ENCODE measurements around the gene KRT38. TPM values are rescaled to one million over a fixed set of nuclear protein-coding genes. Genes with fewer than 3 reads are reported as not detected.

KRT38 gene
- polyA plus RNA-seq, 1 of the 3 experiments (the other 2 are of a cell fraction): not detected

DNA sequence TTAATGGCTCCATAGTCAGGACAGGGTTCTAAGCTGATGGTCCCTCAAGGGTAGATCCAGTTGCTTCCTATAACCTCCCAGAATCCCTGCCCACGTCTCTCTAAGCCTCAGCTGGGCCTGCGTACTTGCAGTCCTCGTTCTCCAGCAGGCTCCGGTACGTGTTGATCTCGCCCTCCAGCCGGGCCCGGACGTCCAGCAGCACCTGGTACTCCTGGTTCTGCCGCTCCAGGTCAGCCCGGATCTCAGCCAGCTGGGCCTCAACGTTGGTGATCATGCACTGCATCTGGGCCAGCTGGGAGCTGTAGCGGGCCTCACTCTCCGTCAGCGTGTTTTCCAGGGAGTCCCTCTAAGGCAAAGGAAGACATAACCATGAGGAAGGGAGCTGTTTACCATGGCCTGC, 21.9 kb upstream of the KRT38 start (continued):
- TF ChIP-seq, protein P1, sequence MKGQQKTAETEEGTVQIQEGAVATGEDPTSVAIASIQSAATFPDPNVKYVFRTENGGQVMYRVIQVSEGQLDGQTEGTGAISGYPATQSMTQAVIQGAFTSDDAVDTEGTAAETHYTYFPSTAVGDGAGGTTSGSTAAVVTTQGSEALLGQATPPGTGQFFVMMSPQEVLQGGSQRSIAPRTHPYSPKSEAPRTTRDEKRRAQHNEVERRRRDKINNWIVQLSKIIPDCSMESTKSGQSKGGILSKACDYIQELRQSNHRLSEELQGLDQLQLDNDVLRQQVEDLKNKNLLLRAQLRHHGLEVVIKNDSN (IDR thresholded peaks at IDR 0.05; ENCODE audit: borderline replicate concordance, low read depth): no peak
- no peak for TF ChIP-seq JUND (IDR thresholded peaks at IDR 0.05)

DNA sequence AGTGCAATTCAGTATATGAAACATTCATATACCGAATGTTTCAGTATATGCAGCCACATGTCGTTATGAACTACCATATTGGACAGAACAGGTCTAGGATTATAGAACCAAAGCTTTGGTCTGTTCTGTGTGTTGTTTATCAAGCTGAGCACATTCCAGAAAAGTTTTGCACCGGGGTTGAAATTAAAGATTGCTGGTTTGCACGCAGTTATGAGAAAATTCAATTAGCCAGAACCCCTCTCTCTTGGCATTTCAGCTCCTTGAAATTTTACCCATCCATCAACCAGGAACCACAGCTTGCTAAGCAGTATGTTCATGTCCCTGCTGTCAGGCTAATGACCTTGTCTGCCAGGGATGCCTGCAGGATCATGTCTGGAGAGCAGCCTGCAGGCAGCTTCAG, 16.9 kb upstream of the KRT38 start:
- Histone ChIP-seq H3F3A (replicated peaks; ENCODE audit: insufficient read depth) (no peaks in the 10 kb centered on the region), H3K4me1 (ENCODE audit: control insufficient read depth in 1 of 2, insufficient read depth in 2 of 2, low read depth in 1 of 2, low read length in 1 of 2) (peaks cover 0 to 6% of the 10 kb centered on the region in 2 experiments; a peak in 1 of 4 replicates), H3K36me3 (replicated peaks in 1 of 2; ENCODE audit: control insufficient read depth in 1 of 2, insufficient read depth in 2 of 2, low read length in 1 of 2) (no peaks in the 10 kb centered on the region), H3K79me2 (ENCODE audit: insufficient read depth) (no peaks in the 10 kb centered on the region), H3K9me3 (no peaks in the 10 kb centered on the region), H3K27ac (ENCODE audit: low read depth in 2 of 2, low read length in 1 of 2) (no peak overlapping the region), H3K9ac (no peak overlapping the region), H3K4me3 (ENCODE audit: low read depth in 2 of 2, low read length in 1 of 2) (no peak overlapping the region), H3K4me2 (no peak overlapping the region), H4K20me1 (ENCODE audit: insufficient read depth) (no peaks in the 10 kb centered on the region), H2AFZ (ENCODE audit: low read depth) (no peak overlapping the region), H3K9me2 (no peaks in the 10 kb centered on the region), H3K27me3 (ENCODE audit: insufficient read depth) (no peaks in the 10 kb centered on the region)
- DNase-seq: no peak
- WGBS (ENCODE audit: low lambda C conversion rate): 32% methylated on average over 4 of the region's 4 CpGs
- TF ChIP-seq TEAD4 (IDR thresholded peaks at IDR 0.05; ENCODE audit: borderline replicate concordance, insufficient read depth) (no peak), NRF1 (IDR thresholded peaks at IDR 0.05; ENCODE audit: low read depth, low read length) (no peak), GABPA (IDR thresholded peaks at IDR 0.05; ENCODE audit: low read depth) (no peak), EP300 (IDR thresholded peaks at IDR 0.05; ENCODE audit: borderline replicate concordance in 1 of 2, low read depth in 1 of 2, low read length in 1 of 2) (no peak), RFX5 (IDR thresholded peaks at IDR 0.05; ENCODE audit: low read length) (no peak), JUND (IDR thresholded peaks at IDR 0.05) (no peak), RXRA (IDR thresholded peaks at IDR 0.05; ENCODE audit: borderline replicate concordance, low read depth) (no peak)
- TF ChIP-seq, protein P1 (IDR thresholded peaks at IDR 0.05; ENCODE audit: borderline replicate concordance, low read depth): no peak
- TF ChIP-seq, protein P2, sequence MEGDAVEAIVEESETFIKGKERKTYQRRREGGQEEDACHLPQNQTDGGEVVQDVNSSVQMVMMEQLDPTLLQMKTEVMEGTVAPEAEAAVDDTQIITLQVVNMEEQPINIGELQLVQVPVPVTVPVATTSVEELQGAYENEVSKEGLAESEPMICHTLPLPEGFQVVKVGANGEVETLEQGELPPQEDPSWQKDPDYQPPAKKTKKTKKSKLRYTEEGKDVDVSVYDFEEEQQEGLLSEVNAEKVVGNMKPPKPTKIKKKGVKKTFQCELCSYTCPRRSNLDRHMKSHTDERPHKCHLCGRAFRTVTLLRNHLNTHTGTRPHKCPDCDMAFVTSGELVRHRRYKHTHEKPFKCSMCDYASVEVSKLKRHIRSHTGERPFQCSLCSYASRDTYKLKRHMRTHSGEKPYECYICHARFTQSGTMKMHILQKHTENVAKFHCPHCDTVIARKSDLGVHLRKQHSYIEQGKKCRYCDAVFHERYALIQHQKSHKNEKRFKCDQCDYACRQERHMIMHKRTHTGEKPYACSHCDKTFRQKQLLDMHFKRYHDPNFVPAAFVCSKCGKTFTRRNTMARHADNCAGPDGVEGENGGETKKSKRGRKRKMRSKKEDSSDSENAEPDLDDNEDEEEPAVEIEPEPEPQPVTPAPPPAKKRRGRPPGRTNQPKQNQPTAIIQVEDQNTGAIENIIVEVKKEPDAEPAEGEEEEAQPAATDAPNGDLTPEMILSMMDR (IDR thresholded peaks at IDR 0.05): no peak
- ChIA-PET CTCF (interaction anchor here (1.5 to 2.9 kb wide), 2 partner anchors 30 to 91 kb away, joined by 6 to 16 read pairs; no protein-coding TSS in a partner anchor), POLR2A (no interaction called here)

DNA sequence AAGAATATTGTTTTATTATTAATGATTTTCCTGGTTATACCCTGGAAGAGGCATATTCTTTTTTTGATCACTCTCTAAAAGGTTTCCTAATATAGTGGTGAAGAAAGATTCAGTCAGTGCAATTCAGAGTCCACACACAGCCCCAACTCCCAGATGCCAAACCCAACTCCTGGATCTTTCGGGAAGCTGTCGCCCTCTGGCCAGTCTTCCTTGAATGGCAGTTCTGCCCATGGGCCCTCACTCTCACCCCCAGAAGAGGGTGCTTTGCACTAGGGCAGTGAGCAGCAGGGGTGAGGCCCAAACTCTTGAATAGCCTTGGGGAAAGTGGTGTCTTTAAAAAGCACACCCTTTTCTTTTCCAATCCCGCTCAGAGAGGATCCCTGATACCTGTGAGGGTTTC, 15.4 kb upstream of the KRT38 start:
- H3K4me1 ChIP-seq (ENCODE audit: control insufficient read depth in 1 of 2, insufficient read depth in 2 of 2, low read depth in 1 of 2, low read length in 1 of 2): peaks cover 0 to 6% of the 10 kb centered on the region in 2 experiments; a peak in 1 of 4 replicates
- no peak overlapping the region for H3K9ac ChIP-seq
- no peaks in the 10 kb centered on the region for H3K36me3 ChIP-seq (replicated peaks in 1 of 2; ENCODE audit: control insufficient read depth in 1 of 2, insufficient read depth in 2 of 2, low read length in 1 of 2)
- no peaks in the 10 kb centered on the region for H3K9me2 ChIP-seq
- ChIA-PET CTCF (no interaction called here), POLR2A (no interaction called here)
- WGBS (ENCODE audit: low lambda C conversion rate): 62% methylated on average over 3 of the region's 3 CpGs
- H3K9me3 ChIP-seq: no peaks in the 10 kb centered on the region; the same call in 1 of the 2 replicates
- H3K27ac ChIP-seq (ENCODE audit: low read depth in 2 of 2, low read length in 1 of 2): no peak overlapping the region
- H3K4me2 ChIP-seq: no peak overlapping the region
- no peaks in the 10 kb centered on the region for H3K27me3 ChIP-seq (ENCODE audit: insufficient read depth)
- DNase-seq: no peak
- no peak overlapping the region for H3K4me3 ChIP-seq (ENCODE audit: low read depth in 2 of 2, low read length in 1 of 2)
- no peak for TF ChIP-seq SMC3 (IDR thresholded peaks at IDR 0.05; ENCODE audit: low read depth, low read length)
- TF ChIP-seq, protein P2 (IDR thresholded peaks at IDR 0.05): no peak
- H2AFZ ChIP-seq (ENCODE audit: low read depth): no peak overlapping the region
- no peaks in the 10 kb centered on the region for H3F3A ChIP-seq (replicated peaks; ENCODE audit: insufficient read depth)
- no peaks in the 10 kb centered on the region for H4K20me1 ChIP-seq (ENCODE audit: insufficient read depth)
- no peaks in the 10 kb centered on the region for H3K79me2 ChIP-seq (ENCODE audit: insufficient read depth)
